ENCODE results near the gene BOC. TPM values are rescaled to one million over a fixed set of nuclear protein-coding genes. Genes with fewer than 3 reads are reported as not detected.

BOC gene
- polyA plus RNA-seq, 1 experiment, result 17.7 TPM

DNA sequence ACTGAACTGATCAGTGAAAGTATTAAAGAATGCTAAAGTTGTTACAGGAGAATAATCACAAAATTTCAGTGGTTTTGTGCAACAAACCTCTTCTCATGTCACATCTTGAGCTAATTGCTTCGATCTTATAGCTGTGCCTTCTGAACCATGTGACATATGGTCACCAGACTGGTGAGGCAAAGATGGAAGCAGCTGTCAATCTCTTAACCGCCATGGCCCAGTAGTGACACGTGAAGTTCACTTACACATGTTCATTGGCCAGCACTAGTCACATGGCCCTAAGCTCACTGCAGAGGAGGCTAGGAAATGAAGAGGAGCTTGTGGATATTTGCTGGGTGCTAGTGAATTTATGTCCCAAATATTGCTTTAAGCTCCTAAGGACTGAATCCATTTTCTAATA lies 32.5 kb downstream of the BOC start:
- TF ChIP-seq, protein P1, sequence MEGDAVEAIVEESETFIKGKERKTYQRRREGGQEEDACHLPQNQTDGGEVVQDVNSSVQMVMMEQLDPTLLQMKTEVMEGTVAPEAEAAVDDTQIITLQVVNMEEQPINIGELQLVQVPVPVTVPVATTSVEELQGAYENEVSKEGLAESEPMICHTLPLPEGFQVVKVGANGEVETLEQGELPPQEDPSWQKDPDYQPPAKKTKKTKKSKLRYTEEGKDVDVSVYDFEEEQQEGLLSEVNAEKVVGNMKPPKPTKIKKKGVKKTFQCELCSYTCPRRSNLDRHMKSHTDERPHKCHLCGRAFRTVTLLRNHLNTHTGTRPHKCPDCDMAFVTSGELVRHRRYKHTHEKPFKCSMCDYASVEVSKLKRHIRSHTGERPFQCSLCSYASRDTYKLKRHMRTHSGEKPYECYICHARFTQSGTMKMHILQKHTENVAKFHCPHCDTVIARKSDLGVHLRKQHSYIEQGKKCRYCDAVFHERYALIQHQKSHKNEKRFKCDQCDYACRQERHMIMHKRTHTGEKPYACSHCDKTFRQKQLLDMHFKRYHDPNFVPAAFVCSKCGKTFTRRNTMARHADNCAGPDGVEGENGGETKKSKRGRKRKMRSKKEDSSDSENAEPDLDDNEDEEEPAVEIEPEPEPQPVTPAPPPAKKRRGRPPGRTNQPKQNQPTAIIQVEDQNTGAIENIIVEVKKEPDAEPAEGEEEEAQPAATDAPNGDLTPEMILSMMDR (IDR thresholded peaks at IDR 0.05; ENCODE audit: insufficient read depth, low read depth, low read length), result no peak
- CTCF ChIA-PET, result no interaction called here
- DNase-seq (ENCODE audit: low read depth), result no peak
- Histone ChIP-seq H3K27me3 (ENCODE audit: control insufficient read depth, insufficient read depth, low read length) (no peaks in the 10 kb centered on the region), H3K4me3 (ENCODE audit: low read depth, low read length) (no peak overlapping the region), H3K36me3 (ENCODE audit: control insufficient read depth, insufficient read depth, low read length) (no peaks in the 10 kb centered on the region)
- POLR2A ChIA-PET, result no interaction called here

- ChIA-PET POLR2A (interaction anchor here (0.7 kb wide), 1 partner anchor 35 kb away, joined by 4 read pairs; the partner anchor contains the start of gene BOC), CTCF (interaction anchor here (1.2 to 1.5 kb wide), 2 partner anchors 12 to 161 kb away, joined by 3 read pairs; no protein-coding TSS in a partner anchor)
- Histone ChIP-seq H3K27me3 (ENCODE audit: control insufficient read depth, insufficient read depth, low read length) (no peaks in the 10 kb centered on the region), H3K36me3 (ENCODE audit: control insufficient read depth, insufficient read depth, low read length) (peaks cover 2% of the 10 kb centered on the region; the same call in 1 of the 2 replicates), H3K4me3 (ENCODE audit: low read depth, low read length) (no peak overlapping the region)
- TF ChIP-seq, protein P1 (IDR thresholded peaks at IDR 0.05; ENCODE audit: insufficient read depth, low read depth, low read length), result no peak
- no peak for DNase-seq (ENCODE audit: low read depth)
These were observed 34.4 kb downstream of the BOC start for GRCh38 chr3:113245761-113246161.

DNA sequence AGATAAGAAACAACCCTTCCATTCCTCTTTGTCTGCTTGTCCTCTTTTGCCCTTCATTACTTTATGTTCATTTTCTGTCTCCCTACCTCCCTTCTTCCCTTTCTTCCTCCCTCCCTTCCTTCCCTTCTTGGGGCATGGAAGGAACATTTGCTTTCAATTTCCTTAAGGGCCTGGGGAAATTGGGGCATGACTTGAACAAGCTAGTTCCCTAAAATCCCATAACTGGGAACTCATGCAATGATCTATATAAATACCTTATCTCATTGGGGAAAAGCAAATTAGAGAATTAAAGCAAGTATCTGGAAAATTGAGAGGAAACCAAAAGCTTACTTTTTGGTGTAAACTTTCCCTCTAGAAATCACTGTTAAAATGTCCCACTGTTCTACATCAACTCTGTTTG lies 35.7 kb downstream of the BOC start:
- ChIA-PET POLR2A (no interaction called here), CTCF (interaction anchor here (1.8 to 2.8 kb wide), 2 partner anchors 11 to 41 kb away, joined by 5 to 11 read pairs; no protein-coding TSS in a partner anchor)
- Histone ChIP-seq H3K4me3 (ENCODE audit: low read depth, low read length) (no peak overlapping the region), H3K27me3 (ENCODE audit: control insufficient read depth, insufficient read depth, low read length) (no peaks in the 10 kb centered on the region), H3K36me3 (ENCODE audit: control insufficient read depth, insufficient read depth, low read length) (peaks cover 6% of the 10 kb centered on the region; the same call in 1 of the 2 replicates)
- no peak for DNase-seq (ENCODE audit: low read depth)
- TF ChIP-seq, protein P1 (IDR thresholded peaks at IDR 0.05; ENCODE audit: insufficient read depth, low read depth, low read length), result no peak

- H3K27me3 ChIP-seq (ENCODE audit: control insufficient read depth, insufficient read depth, low read length), result no peaks in the 10 kb centered on the region
- no peak overlapping the region for H3K4me3 ChIP-seq (ENCODE audit: low read depth, low read length)
- TF ChIP-seq, protein P1 (IDR thresholded peaks at IDR 0.05; ENCODE audit: insufficient read depth, low read depth, low read length), result no peak
- H3K36me3 ChIP-seq (ENCODE audit: control insufficient read depth, insufficient read depth, low read length), result peaks cover 8% of the 10 kb centered on the region; the same call in 1 of the 2 replicates
- ChIA-PET CTCF (interaction anchor here (1.8 to 2.8 kb wide), 2 partner anchors 11 to 40 kb away, joined by 5 to 11 read pairs; no protein-coding TSS in a partner anchor), POLR2A (no interaction called here)
- DNase-seq (ENCODE audit: low read depth), result no peak
These were observed 36.5 kb downstream of the BOC start for GRCh38 chr3:113247675-113248458.

DNA sequence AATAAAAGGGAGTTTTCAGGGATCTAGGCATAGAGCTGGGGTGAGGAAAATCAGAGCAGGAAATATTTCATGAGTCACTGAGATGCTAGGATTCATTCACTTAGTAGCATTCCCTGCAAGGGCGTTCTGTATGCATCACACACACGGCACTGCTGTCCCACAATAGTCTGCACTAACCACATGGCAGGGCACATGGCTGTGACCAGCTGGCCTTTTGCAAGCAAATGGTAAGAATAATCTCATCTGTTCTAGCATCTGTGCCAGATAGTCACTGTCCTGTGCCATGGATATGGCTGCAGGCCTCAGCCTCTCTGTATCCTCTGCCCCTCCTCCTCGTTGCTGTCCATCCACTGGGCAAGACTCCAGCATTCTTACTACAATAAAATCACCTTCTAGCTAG lies 37.8 kb downstream of the BOC start:
- TF ChIP-seq, protein P1 (IDR thresholded peaks at IDR 0.05; ENCODE audit: insufficient read depth, low read depth, low read length), result no peak
- ChIA-PET CTCF (interaction anchor here (1.3 to 2.8 kb wide), 4 partner anchors 9 to 39 kb away, joined by 3 to 11 read pairs (median 5); no protein-coding TSS in a partner anchor), POLR2A (no interaction called here)
- H3K27me3 ChIP-seq (ENCODE audit: control insufficient read depth, insufficient read depth, low read length), result no peaks in the 10 kb centered on the region
- peak; percentile 67 for DNase-seq (ENCODE audit: low read depth)
- H3K4me3 ChIP-seq (ENCODE audit: low read depth, low read length), result no peak overlapping the region
- H3K36me3 ChIP-seq (ENCODE audit: control insufficient read depth, insufficient read depth, low read length), result peaks cover 8% of the 10 kb centered on the region; the same call in 1 of the 2 replicates
